COLO668 (cell line): ENCODE measurements around the gene MEGF11.
A peak's percentile ranks its signal among the peaks of the same experiment; 100 is the strongest.
"Not testable (repeated sequence)": the region's sequence is repeated elsewhere in the genome, so short reads cannot be mapped to it uniquely, and the experiment has no call there.

Experiments
- DNase-seq: peaks from one replicate; lab custom pipeline; 2025; ENCODE audit not compliant: unreplicated experiment; lab: John Stamatoyannopoulos, UW

The MEGF11 gene

GRCh38 chr15:65907661-65908060 is 345.9 kb downstream of the MEGF11 start:
- no peak for DNase-seq

- no peak for DNase-seq
Measured at GRCh38 chr15:65906396-65906795, 347.2 kb downstream of the MEGF11 start.

- DNase-seq, result no peak
Measured at GRCh38 chr15:65904301-65904700, 349.2 kb downstream of the MEGF11 start.

GRCh38 chr15:65903296-65904073 is 350.1 kb downstream of the MEGF11 start:
- no peak for DNase-seq

- peak; percentile 79 for DNase-seq
Measured at GRCh38 chr15:65902373-65902772, 351.2 kb downstream of the MEGF11 start.

GRCh38 chr15:65901836-65902235 is 351.7 kb downstream of the MEGF11 start:
- DNase-seq, result no peak

GRCh38 chr15:65901336-65901735 is 352.2 kb downstream of the MEGF11 start:
- DNase-seq, result no peak

- no peak for DNase-seq
Measured at GRCh38 chr15:65900488-65900887, 353.1 kb downstream of the MEGF11 start.

- no peak for DNase-seq
Measured at GRCh38 chr15:65896236-65896635, 357.3 kb downstream of the MEGF11 start.

- DNase-seq, result no peak
Measured at GRCh38 chr15:65893060-65893459, 360.5 kb downstream of the MEGF11 start.

- no peak for DNase-seq
Measured at GRCh38 chr15:65888981-65889380, 364.6 kb downstream of the MEGF11 start.

- DNase-seq, result no peak
Measured at GRCh38 chr15:65887565-65887964, 366.0 kb downstream of the MEGF11 start.

- no peak for DNase-seq
Measured at GRCh38 chr15:65885668-65886218, 367.8 kb downstream of the MEGF11 start.

GRCh38 chr15:65884511-65884910 is 369.0 kb downstream of the MEGF11 start:
- DNase-seq, result no peak

- no peak for DNase-seq
Measured at GRCh38 chr15:65883571-65883970, 370.0 kb downstream of the MEGF11 start.

GRCh38 chr15:65881766-65882434 is 371.6 kb downstream of the MEGF11 start:
- no peak for DNase-seq

- DNase-seq, result no peak
Measured at GRCh38 chr15:65877749-65878148, 375.8 kb downstream of the MEGF11 start.

- no peak for DNase-seq
Measured at GRCh38 chr15:65875458-65875857, 378.1 kb downstream of the MEGF11 start.

- no peak for DNase-seq
Measured at GRCh38 chr15:65873256-65873655, 380.3 kb downstream of the MEGF11 start.

GRCh38 chr15:65872596-65872995 is 381.0 kb downstream of the MEGF11 start:
- not testable (repeated sequence) for DNase-seq

- not testable (repeated sequence) for DNase-seq
Measured at GRCh38 chr15:65871886-65872285, 381.7 kb downstream of the MEGF11 start.

- DNase-seq, result no peak
Measured at GRCh38 chr15:65870889-65871533, 382.5 kb downstream of the MEGF11 start.
